Mesenchymal stem cell (in vitro differentiated cells and primary cell): ENCODE results near the gene CDKN3. TPM values are rescaled to one million over a fixed set of nuclear protein-coding genes. Genes with fewer than 3 reads are reported as not detected.

ENCODE experiments used
- DNase-seq: peaks from one replicate; pipeline ENCODE4 v3.0.0-alpha.2; 2013
- H2AFZ ChIP-seq: one replicate; pipeline ENCODE4 v1.6.1; 2013; ENCODE audit warnings: low read depth, mild to moderate bottlenecking, control low read depth, inconsistent platforms, low read length, moderate library complexity
- H2AK5ac ChIP-seq: 2 replicates; pipeline ENCODE4 v1.6.1; 2013; ENCODE audit warnings: low read length, moderate library complexity, mild to moderate bottlenecking, inconsistent platforms; ENCODE audit not compliant: severe bottlenecking
- H2BK120ac ChIP-seq: one replicate; pipeline ENCODE4 v1.6.1; 2013; ENCODE audit warnings: low read depth, mild to moderate bottlenecking, inconsistent platforms, low read length, moderate library complexity
- H2BK12ac ChIP-seq, 2 experiments: one replicate each; pipeline ENCODE4 v1.6.1; 2013; ENCODE audit warnings: inconsistent platforms in 2 of 2, low read length in 2 of 2, mild to moderate bottlenecking in 2 of 2, moderate library complexity in 2 of 2, control low read depth in 1 of 2
- H2BK15ac ChIP-seq: one replicate; pipeline ENCODE4 v1.6.1; 2013; ENCODE audit warnings: mild to moderate bottlenecking, low read depth, inconsistent platforms; ENCODE audit not compliant: poor library complexity, severe bottlenecking
- H2BK5ac ChIP-seq: 2 replicates; pipeline ENCODE4 v1.6.1; 2013; ENCODE audit warnings: low read depth, mild to moderate bottlenecking, low read length, control low read depth, inconsistent platforms; ENCODE audit not compliant: poor library complexity, severe bottlenecking
- H3K14ac ChIP-seq, 2 experiments: one replicate each; pipeline ENCODE4 v1.6.1; 2013; ENCODE audit warnings: inconsistent platforms in 2 of 2, low read length in 2 of 2, control low read depth in 1 of 2, mild to moderate bottlenecking in 1 of 2, moderate library complexity in 1 of 2
- H3K18ac ChIP-seq, 2 experiments: one replicate each; pipeline ENCODE4 v1.6.1; 2013; ENCODE audit warnings: inconsistent platforms in 2 of 2, low read length in 2 of 2, control low read depth in 1 of 2, low read depth in 1 of 2, mild to moderate bottlenecking in 1 of 2
- H3K23ac ChIP-seq, 2 experiments: one replicate each; pipeline ENCODE4 v1.6.1; 2013; ENCODE audit warnings: inconsistent platforms in 2 of 2, low read length in 2 of 2, mild to moderate bottlenecking in 2 of 2, moderate library complexity in 2 of 2, control low read depth in 1 of 2
- H3K27ac ChIP-seq: 2 replicates; pipeline ENCODE4 v1.5.1; 2013; ENCODE audit warnings: mild to moderate bottlenecking, moderate library complexity, low read length, control low read depth, inconsistent platforms; ENCODE audit not compliant: poor library complexity, severe bottlenecking
- H3K27me3 ChIP-seq, 2 experiments: 2 replicates each; pipeline versions ENCODE4 v1.6.1 to v1.7.0; 2013; ENCODE audit warnings: low read length in 2 of 2, mild to moderate bottlenecking in 2 of 2, moderate library complexity in 2 of 2, control low read depth in 1 of 2, inconsistent platforms in 1 of 2; ENCODE audit not compliant: control insufficient read depth in 1 of 2, insufficient read depth in 1 of 2
- H3K36me3 ChIP-seq, 2 experiments: 2 replicates each; pipeline versions ENCODE4 v1.6.1 to v1.7.0; 2013; ENCODE audit warnings: low read length in 2 of 2, control low read depth in 1 of 2, inconsistent platforms in 1 of 2, low read depth in 1 of 2, mild to moderate bottlenecking in 1 of 2; ENCODE audit not compliant: insufficient read depth in 2 of 2, control insufficient read depth in 1 of 2
- H3K4ac ChIP-seq, 2 experiments: one replicate each; pipeline ENCODE4 v1.6.1; 2013; ENCODE audit warnings: inconsistent platforms in 2 of 2, low read length in 2 of 2, mild to moderate bottlenecking in 2 of 2, moderate library complexity in 2 of 2, control low read depth in 1 of 2, low read depth in 1 of 2
- H3K4me1 ChIP-seq: 2 replicates; pipeline ENCODE4 v1.6.1; 2013; ENCODE audit warnings: low read depth, low read length, control low read depth; ENCODE audit not compliant: control insufficient read depth, insufficient read depth
- H3K4me2 ChIP-seq: 2 replicates; pipeline ENCODE4 v1.6.1; 2013; ENCODE audit warnings: low read length, mild to moderate bottlenecking, inconsistent platforms; ENCODE audit not compliant: poor library complexity, severe bottlenecking
- H3K4me3 ChIP-seq, 2 experiments: 2 replicates each; pipeline versions ENCODE4 v1.5.1 to v1.7.0; 2013; ENCODE audit warnings: low read length in 2 of 2, mild to moderate bottlenecking in 2 of 2, control low read depth in 1 of 2, low read depth in 1 of 2; ENCODE audit not compliant: insufficient read depth in 1 of 2
- H3K79me1 ChIP-seq: replicated peaks from 2 replicates; pipeline ENCODE4 v1.6.1; 2013; ENCODE audit warnings: mild to moderate bottlenecking, control low read depth, low read length, inconsistent platforms; ENCODE audit not compliant: poor library complexity, severe bottlenecking
- H3K9ac ChIP-seq: 2 replicates; pipeline ENCODE4 v1.7.0; 2013; ENCODE audit warnings: mild to moderate bottlenecking, low read length, moderate library complexity
- H3K9me3 ChIP-seq: 2 replicates; pipeline ENCODE4 v1.7.0; 2013; ENCODE audit warnings: mild to moderate bottlenecking, low read length; ENCODE audit not compliant: control insufficient read depth
- H4K8ac ChIP-seq: one replicate; pipeline ENCODE4 v1.6.1; 2013; ENCODE audit warnings: inconsistent platforms, mild to moderate bottlenecking, low read length, moderate library complexity
- H4K91ac ChIP-seq: one replicate; pipeline ENCODE4 v1.6.1; 2013; ENCODE audit warnings: mild to moderate bottlenecking, low read length, inconsistent platforms
- WGBS: methylation state at CpG from one replicate; pipeline ENCODE4 v1.1.7; 2013; ENCODE audit warnings: mixed read lengths; 5-methylcytosine and 5-hydroxymethylcytosine counted together
- polyA plus RNA-seq, 2 experiments: library from polyadenylated mRNA; stranded (reverse); fragments of 200-250 nt; gene quantifications; one replicate each; pipeline ENCODE4 v1.2.3, GENCODE V29; 2013

Gene CDKN3
- polyA plus RNA-seq (2013, experiment 1 of 2): 12.2 TPM
- 14.2 TPM for polyA plus RNA-seq (2013, experiment 2 of 2)

GRCh38 chr14:54396493-54397335 is at the start of gene CDKN3:
CDKN3 (plus strand) TSS chr14:54397007; CDS start chr14:54397069, 62 bp downstream.
- peak; percentile 100 for DNase-seq
- Histone ChIP-seq H3K4me1 (peaks cover 7% of the 10 kb centered on the region), H3K4me2 (peak within 1 kb of the TSS; percentile 100), H3K27ac (no peak within 1 kb of the TSS), H4K8ac (peak within 1 kb of the TSS; percentile 49), H2AFZ (peak within 1 kb of the TSS; percentile 79), H3K36me3 (peaks cover 0 to 5% of the 10 kb centered on the region in 2 experiments), H3K9ac (peak within 1 kb of the TSS; percentile 87), H3K27me3 (peaks cover 0 to 3% of the 10 kb centered on the region in 2 experiments), H2AK5ac (no peak within 1 kb of the TSS), H3K4me3 (peak within 1 kb of the TSS; percentile 89 to 97), H3K4ac (peak within 1 kb of the TSS; percentile 9 to 64), H3K9me3 (no peaks in the 10 kb centered on the region), H3K79me1 (peaks cover 20% of the 10 kb centered on the region), H2BK120ac (no peak within 1 kb of the TSS), H3K18ac (peak within 1 kb of the TSS; percentile 50 to 70), H2BK12ac (no peak within 1 kb of the TSS), H3K23ac (peak within 1 kb of the TSS in 1 of 2 experiments; percentile 81), H2BK5ac (no peak within 1 kb of the TSS), H2BK15ac (no peak within 1 kb of the TSS), H4K91ac (peak within 1 kb of the TSS; percentile 75), H3K14ac (peak within 1 kb of the TSS in 1 of 2 experiments; percentile 91)
- 2% methylated on average over 75 of the region's 76 CpGs for WGBS

GRCh38 chr14:54347044-54347443 is 49.8 kb upstream of the CDKN3 start:
- H2AFZ ChIP-seq: no peak overlapping the region
- no peaks in the 10 kb centered on the region for H3K9me3 ChIP-seq
- H3K14ac ChIP-seq: no peak overlapping the region
- H2BK12ac ChIP-seq: no peak overlapping the region
- H3K27ac ChIP-seq: no peak overlapping the region
- H3K27me3 ChIP-seq: no peaks in the 10 kb centered on the region
- H3K4me1 ChIP-seq: peaks cover 14% of the 10 kb centered on the region
- no peak overlapping the region for H3K4ac ChIP-seq
- no peaks in the 10 kb centered on the region for H3K36me3 ChIP-seq
- no peak overlapping the region for H2AK5ac ChIP-seq
- no peaks in the 10 kb centered on the region for H3K79me1 ChIP-seq
- no peak overlapping the region for H4K8ac ChIP-seq
- no peak overlapping the region for H2BK15ac ChIP-seq
- H3K18ac ChIP-seq: no peak overlapping the region
- H2BK120ac ChIP-seq: no peak overlapping the region
- WGBS: 96% methylated on average over 4 of the region's 7 CpGs
- DNase-seq: no peak
- no peak overlapping the region for H3K9ac ChIP-seq
- no peak overlapping the region for H2BK5ac ChIP-seq
- no peak overlapping the region for H3K4me2 ChIP-seq
- H4K91ac ChIP-seq: no peak overlapping the region
- H3K23ac ChIP-seq: no peak overlapping the region
- no peak overlapping the region for H3K4me3 ChIP-seq

- Histone ChIP-seq H3K36me3 (no peaks in the 10 kb centered on the region), H2BK120ac (no peak overlapping the region), H3K18ac (no peak overlapping the region), H2AFZ (no peak overlapping the region), H4K8ac (no peak overlapping the region), H3K79me1 (no peaks in the 10 kb centered on the region), H3K9me3 (no peaks in the 10 kb centered on the region), H3K4me3 (no peak overlapping the region), H3K9ac (peak overlapping the region; percentile 30), H2BK5ac (no peak overlapping the region), H3K23ac (no peak overlapping the region), H2AK5ac (peak overlapping the region; percentile 22), H3K27me3 (no peaks in the 10 kb centered on the region), H3K14ac (no peak overlapping the region), H2BK15ac (no peak overlapping the region), H2BK12ac (no peak overlapping the region), H4K91ac (no peak overlapping the region), H3K4me1 (peaks cover 13% of the 10 kb centered on the region), H3K4me2 (no peak overlapping the region), H3K27ac (no peak overlapping the region), H3K4ac (no peak overlapping the region)
- peak; percentile 70 for DNase-seq
- WGBS: 0% methylated on average over 3 of the region's 5 CpGs
These were observed 48.7 kb upstream of the CDKN3 start for GRCh38 chr14:54348001-54348611.

- DNase-seq: no peak
- peak overlapping the region; percentile 71 for H3K9ac ChIP-seq
- H3K4ac ChIP-seq: no peak overlapping the region
- H3K4me1 ChIP-seq: peaks cover 6% of the 10 kb centered on the region
- no peaks in the 10 kb centered on the region for H3K27me3 ChIP-seq
- no peak overlapping the region for H2BK5ac ChIP-seq
- no peak overlapping the region for H2BK120ac ChIP-seq
- no peaks in the 10 kb centered on the region for H3K36me3 ChIP-seq
- H3K79me1 ChIP-seq: no peaks in the 10 kb centered on the region
- H3K14ac ChIP-seq: no peak overlapping the region
- no peak overlapping the region for H2BK12ac ChIP-seq
- H2BK15ac ChIP-seq: no peak overlapping the region
- H2AFZ ChIP-seq: no peak overlapping the region
- H3K4me2 ChIP-seq: peak overlapping the region; percentile 31
- H3K18ac ChIP-seq: no peak overlapping the region
- no peak overlapping the region for H4K91ac ChIP-seq
- peak overlapping the region; percentile 33 for H3K27ac ChIP-seq
- H4K8ac ChIP-seq: no peak overlapping the region
- WGBS: 81% methylated on average over 24 of the region's 24 CpGs
- H3K4me3 ChIP-seq: peak overlapping the region in 1 of 2 experiments; percentile 67
- no peaks in the 10 kb centered on the region for H3K9me3 ChIP-seq
- no peak overlapping the region for H3K23ac ChIP-seq
- H2AK5ac ChIP-seq: no peak overlapping the region
These were observed 47.7 kb upstream of the CDKN3 start for GRCh38 chr14:54348923-54349620.
